ES-I3 (cell line): ENCODE data around the gene RANBP1.

ENCODE experiments used
- H3K36me3 ChIP-seq: 2 replicates; pipeline ENCODE4 v1.6.1; 2013; ENCODE audit warnings: mild to moderate bottlenecking, low read length, control low read depth, moderate library complexity; ENCODE audit not compliant: insufficient read depth
- H3K4me1 ChIP-seq: 2 replicates; pipeline ENCODE4 v1.6.1; 2013; ENCODE audit warnings: mild to moderate bottlenecking, control low read depth, low read length; ENCODE audit not compliant: insufficient read depth
- H3K9ac ChIP-seq: 2 replicates; pipeline ENCODE4 v1.6.1; 2013; ENCODE audit warnings: low read depth, mild to moderate bottlenecking, low read length, moderate library complexity
- H3K9me3 ChIP-seq: 2 replicates; pipeline ENCODE4 v1.6.1; 2013; ENCODE audit warnings: mild to moderate bottlenecking, low read length, moderate library complexity; ENCODE audit not compliant: control insufficient read depth, insufficient read depth

Gene RANBP1

DNA sequence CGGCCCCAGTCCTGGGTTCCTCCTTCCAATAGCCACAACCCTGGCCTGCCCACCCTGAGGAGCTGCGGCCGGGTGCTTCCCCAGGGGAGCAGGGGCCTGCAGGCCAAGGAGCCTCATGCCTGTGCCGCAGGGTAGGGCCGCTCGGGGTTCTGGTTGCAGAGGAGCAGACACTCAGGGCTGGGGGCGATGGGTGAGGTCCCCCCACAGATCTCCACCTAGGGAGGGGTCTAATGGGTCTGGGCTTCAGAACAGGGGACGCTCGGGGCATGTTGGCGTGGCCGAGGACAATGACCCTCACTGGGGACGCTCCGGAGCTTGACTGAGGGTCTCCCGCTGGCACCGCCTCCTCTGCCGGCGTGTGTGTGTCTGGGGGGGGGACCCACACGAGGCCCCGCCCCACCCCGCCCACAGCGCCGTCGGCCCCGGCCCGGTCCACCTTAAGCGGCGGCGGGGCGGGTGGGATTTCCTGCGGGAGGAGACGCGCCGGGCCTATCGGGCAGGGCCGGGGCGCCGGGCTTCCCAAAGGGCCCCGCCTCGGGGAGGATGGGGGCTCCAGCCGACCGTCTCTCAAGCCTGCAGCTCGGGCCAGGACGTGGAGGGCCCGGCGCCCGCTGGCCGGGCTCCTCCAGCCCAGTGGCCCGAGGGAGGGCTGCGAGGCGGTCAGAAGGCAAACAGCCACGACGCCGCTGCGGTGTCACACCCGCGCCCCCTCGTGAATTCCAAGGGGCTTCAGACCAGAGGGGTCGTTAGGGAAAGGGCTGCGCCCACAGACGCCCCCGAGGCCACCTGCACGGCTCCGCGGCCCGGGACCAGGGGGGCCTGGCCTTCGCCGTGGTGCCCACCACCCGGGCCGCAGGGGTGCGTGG lies 15.1 kb downstream of the RANBP1 start:
- H3K4me1 ChIP-seq, result no peaks in the 10 kb centered on the region; the same call in 1 of the 2 replicates
- H3K9ac ChIP-seq, result peak overlapping the region; percentile 85
- H3K36me3 ChIP-seq, result no peaks in the 10 kb centered on the region
- no peaks in the 10 kb centered on the region for H3K9me3 ChIP-seq

DNA sequence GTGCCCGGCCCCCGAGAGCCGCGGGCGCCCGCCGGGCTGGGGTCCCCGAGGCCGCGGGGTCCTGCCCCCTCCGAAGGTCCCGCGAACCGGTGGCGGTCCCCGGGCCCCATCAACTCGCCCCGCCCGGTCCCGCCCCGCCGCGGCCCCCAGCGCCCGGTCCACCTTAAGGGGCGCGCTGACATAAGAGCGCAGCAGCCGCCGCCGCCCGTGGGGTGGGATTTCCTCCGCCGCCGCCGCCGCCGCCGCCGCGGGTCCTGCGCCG lies 15.6 kb downstream of the RANBP1 start, which contains the start of gene ZDHHC8:
Gene ZDHHC8 (plus strand): TSS at position 208 of the 262 bp plus-strand sequence. CDS start 144 bp downstream, outside the sequence.
- H3K9ac ChIP-seq, result peak within 1 kb of the TSS; percentile 85
- no peaks in the 10 kb centered on the region for H3K9me3 ChIP-seq
- H3K36me3 ChIP-seq, result no peaks in the 10 kb centered on the region
- no peaks in the 10 kb centered on the region; the same call in 1 of the 2 replicates for H3K4me1 ChIP-seq

DNA sequence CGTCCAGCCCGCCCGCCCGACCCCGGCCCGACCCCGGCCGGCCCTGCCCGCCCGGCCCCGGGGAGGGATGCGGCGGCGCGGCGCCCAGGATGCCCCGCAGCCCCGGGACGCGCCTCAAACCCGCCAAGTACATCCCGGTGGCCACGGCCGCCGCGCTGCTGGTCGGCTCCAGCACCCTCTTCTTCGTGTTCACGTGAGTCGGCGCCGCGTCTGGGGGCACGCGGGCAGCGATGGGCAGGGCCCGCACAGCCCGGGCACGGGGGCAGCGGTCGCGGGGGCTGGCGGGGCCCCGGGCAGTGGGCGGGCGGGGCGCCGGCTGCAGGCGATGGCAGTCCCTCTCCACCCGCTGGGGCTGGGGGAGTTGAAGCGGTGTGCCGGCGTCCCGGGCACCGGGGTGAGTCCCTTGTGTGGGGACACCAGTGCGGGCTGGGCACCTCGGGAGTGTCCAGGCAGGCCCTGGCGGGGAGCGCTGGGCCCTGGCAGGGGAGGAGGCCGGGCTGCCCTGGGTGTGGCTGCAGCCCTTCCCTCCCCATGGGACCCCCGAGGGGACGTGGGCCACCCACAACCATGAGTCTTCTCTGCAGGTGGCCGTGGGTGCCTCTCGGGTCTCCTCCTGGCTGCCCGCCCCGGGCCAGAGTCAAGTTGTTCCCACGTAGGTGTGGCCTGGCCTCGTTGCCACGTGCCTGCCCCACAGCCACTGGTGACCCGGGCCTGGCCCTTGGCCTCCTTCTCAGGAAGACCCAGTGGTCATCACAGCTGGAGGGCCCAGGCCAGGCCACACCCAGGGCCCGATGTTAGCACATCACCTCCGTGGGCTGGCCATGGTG lies 16.2 kb downstream of the RANBP1 start:
- H3K36me3 ChIP-seq, result no peaks in the 10 kb centered on the region
- no peaks in the 10 kb centered on the region for H3K9me3 ChIP-seq
- peak overlapping the region; percentile 64 for H3K9ac ChIP-seq
- no peaks in the 10 kb centered on the region; the same call in 1 of the 2 replicates for H3K4me1 ChIP-seq

DNA sequence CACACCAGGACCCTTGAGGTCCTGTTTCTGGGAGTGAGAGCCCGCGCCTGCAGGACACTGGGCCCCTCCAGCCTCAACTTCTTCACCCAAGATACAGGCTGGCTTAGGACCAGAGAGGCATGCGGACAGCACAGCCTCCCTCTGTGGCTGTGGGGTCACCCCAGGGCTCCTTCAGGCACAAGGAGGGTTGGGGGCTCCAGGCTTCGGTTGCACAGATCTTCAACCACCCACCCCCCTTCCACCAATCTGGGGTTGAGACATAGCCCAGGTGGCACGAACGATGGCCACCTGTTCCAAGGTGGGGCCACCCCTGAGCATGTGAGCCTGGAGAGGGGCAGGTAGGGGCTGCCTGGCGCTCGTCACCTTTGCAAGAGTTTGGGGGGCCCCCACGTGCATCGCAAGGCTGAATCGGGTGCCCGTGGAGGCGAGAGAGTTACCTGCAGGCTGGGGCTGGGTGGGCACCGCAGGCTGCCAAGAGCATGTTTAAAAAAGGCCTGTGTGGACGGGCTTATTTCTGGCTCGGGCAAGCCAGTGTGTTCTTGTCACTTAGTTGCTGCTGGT lies 16.9 kb downstream of the RANBP1 start:
- peak overlapping the region; percentile 64 for H3K9ac ChIP-seq
- no peaks in the 10 kb centered on the region for H3K9me3 ChIP-seq
- H3K36me3 ChIP-seq, result no peaks in the 10 kb centered on the region
- H3K4me1 ChIP-seq, result no peaks in the 10 kb centered on the region; the same call in 1 of the 2 replicates

DNA sequence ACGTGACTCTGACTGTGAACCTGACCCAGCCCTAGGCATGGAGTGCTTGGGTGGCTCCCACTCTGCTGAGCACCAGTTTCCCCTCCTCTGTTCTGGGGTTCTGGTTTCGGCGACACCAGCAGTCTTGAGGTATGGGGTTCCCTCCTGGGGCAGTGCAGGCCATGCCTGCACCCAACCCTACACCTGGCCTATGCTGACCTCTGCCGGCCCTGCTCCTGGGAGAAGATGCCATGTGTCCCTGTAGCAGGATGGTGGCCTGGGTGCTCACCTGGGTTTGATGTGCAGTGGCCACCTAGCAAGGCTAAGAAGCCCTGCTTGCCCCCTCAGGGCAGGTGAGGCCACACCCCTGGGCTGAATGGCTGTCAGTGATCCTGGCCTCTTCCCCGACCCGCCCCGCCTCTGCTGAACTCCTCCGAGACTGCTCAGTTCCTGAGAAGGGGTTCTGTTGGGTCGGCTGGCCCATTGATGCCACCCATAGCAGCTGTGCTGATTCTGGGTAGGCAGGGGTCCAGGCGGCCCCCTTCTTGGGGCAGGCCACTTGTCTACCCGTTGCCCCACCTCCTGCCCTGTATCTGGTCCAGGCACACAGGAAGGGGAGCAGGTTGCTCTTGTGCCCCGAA lies 18.1 kb downstream of the RANBP1 start:
- H3K9ac ChIP-seq, result no peak overlapping the region

DNA sequence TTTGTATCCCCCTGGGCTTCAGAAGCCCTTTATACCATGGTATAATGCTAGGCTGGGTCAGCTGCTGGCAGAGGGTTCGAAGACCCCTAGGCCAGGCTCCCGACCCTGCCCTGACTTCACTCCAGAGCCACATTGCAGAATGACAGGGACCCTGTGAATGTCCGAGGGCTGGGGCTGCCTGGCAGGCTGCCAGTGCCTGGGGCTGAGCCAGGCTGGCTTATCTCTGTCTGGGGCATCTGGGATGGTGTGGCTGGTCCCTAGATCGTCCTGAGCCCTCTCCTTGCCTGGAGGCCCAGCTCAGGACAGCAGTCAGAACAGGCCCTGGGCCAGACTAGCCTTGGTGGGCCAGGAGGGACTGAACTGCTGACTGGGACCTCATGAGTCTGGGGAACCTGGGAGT lies 19.4 kb downstream of the RANBP1 start:
- Histone ChIP-seq H3K4me1 (no peaks in the 10 kb centered on the region; the same call in 1 of the 2 replicates), H3K9me3 (no peaks in the 10 kb centered on the region), H3K9ac (no peak overlapping the region), H3K36me3 (no peaks in the 10 kb centered on the region)

More for the DNA sequence above, 18.1 kb downstream of the RANBP1 start:
- H3K4me1 ChIP-seq, result no peaks in the 10 kb centered on the region; the same call in 1 of the 2 replicates
- H3K36me3 ChIP-seq, result no peaks in the 10 kb centered on the region
- H3K9me3 ChIP-seq, result no peaks in the 10 kb centered on the region

DNA sequence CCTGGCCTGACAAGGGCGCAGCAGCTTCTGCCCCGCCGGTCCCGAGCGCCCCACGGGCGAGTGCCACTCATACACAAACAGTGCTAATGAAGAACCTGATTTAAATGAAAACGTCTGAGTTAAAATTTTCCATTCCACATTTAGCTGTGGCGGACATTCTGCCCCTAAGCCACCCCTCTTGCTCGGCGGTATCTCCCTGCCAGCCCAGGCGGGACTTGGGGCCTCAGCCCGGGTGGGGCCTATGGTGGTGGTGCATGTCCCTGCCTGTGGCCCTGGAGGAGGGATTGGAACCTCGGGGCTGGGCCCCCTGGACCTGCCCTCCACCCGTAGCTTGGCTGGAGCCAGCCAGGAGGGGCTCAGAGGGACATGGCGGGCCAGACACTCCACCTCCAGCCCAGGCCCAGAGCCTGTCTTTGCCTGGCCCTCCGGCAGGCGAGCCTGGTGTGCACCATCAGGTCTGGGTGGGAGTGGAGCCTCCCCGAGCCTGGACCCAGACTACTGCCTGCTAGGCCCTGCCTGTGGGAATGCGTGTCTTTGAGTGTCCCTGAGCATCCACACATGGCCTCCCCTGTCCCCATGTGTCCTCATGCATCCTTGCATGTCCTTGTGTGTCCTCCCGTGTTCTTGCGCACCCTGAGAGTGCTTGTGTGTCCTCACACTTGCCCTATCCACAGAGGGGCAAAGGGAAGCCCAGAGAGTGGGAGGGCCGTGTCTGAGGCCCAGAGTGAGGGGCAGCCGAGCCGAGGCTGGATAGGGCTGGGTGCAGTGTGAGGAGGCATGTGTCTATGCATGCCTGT lies 20.1 kb downstream of the RANBP1 start:
- Histone ChIP-seq H3K4me1 (no peaks in the 10 kb centered on the region; the same call in 1 of the 2 replicates), H3K9ac (no peak overlapping the region), H3K36me3 (no peaks in the 10 kb centered on the region), H3K9me3 (no peaks in the 10 kb centered on the region)

DNA sequence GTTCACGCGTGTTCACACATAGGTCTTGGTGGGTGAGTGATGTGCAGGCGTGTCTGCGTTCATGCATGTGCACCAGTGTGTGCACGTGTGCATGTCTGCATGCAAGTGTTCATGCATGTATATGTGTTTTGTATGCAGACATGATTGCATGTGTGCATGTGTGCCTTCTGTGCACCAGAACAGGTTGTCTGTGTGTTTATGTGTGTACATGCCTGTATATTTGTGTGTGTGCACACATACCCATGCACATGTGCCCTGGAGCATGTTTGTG lies 20.6 kb downstream of the RANBP1 start:
- Histone ChIP-seq H3K4me1 (no peaks in the 10 kb centered on the region; the same call in 1 of the 2 replicates), H3K36me3 (no peaks in the 10 kb centered on the region), H3K9ac (no peak overlapping the region), H3K9me3 (no peaks in the 10 kb centered on the region)

DNA sequence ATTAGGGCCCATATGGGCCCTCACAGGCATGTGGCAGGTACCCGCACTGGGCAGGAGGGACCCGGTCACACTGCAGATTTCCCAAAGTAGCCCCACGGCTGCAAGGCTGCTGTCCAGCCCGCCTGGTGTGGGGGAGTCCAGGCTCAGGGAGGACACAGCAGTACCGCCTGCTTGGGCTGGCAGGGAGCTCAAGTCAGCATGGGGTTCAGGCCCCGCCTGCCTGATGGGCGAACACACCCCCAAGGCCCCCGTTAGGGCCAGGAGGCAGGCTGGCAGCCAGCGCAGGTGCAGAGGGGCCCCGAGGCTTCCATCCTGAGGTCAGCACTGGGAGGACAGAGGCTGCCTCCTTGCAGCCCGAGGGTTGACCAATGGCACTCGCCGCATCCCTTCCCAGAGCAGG lies 21.2 kb downstream of the RANBP1 start:
- Histone ChIP-seq H3K36me3 (no peaks in the 10 kb centered on the region), H3K9ac (no peak overlapping the region), H3K4me1 (no peaks in the 10 kb centered on the region; the same call in 1 of the 2 replicates), H3K9me3 (no peaks in the 10 kb centered on the region)

DNA sequence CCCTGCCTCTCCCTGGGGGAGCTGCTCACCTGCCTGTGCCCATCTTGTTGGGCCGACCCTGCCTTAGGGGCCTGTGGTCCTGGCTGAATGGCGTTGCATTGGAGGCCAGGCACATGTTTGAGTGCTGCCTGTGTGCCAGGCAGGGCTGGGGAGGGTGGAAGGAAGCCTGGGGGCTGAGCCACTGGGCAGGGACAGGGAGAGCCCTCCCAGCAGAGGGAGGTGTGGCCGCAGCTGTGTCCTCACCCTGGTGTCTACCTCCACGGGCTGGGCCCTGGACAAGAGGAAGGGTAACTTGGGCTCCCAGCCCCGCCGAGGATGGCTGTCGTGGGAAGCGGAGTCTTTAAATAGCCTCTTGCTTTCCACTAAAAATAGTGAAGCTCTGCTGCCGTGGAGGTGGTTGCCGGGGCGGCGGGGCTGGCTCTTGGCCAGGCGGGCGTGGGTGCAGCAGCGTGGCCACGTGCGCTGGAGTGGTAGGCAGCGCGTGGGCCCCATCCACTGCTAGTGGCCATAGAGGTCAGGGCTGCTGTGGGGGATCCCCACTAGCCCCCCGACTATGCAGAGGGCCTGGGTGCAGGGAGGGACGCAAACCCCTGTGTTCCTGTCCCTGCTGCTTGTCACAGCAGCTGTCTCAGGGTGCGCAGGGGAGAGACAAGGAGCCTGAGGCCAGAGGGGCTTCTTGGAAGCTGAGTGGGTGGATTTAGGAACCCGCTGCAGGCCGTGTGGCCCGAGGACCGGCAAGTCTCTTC lies 21.9 kb downstream of the RANBP1 start:
- Histone ChIP-seq H3K9ac (no peak overlapping the region), H3K4me1 (no peaks in the 10 kb centered on the region; the same call in 1 of the 2 replicates), H3K9me3 (no peaks in the 10 kb centered on the region), H3K36me3 (no peaks in the 10 kb centered on the region)

DNA sequence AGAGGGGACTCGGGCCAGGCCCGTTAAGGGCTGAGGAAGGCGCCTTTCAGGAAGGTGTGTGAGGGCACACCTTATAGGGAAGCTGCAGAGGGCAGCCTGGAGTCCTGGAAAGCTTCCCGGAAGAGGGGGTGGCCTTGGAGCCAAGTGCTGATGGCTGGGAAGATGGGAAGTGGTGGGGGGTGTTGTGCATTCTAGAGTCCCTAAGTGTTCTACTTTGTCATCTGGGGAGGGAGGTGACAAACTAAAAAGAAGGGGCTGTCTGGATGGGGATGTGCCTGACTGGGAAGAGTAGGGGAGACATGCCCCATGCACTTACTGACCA lies 22.5 kb downstream of the RANBP1 start:
- Histone ChIP-seq H3K9ac (no peak overlapping the region), H3K36me3 (no peaks in the 10 kb centered on the region), H3K9me3 (no peaks in the 10 kb centered on the region), H3K4me1 (no peaks in the 10 kb centered on the region; the same call in 1 of the 2 replicates)

DNA sequence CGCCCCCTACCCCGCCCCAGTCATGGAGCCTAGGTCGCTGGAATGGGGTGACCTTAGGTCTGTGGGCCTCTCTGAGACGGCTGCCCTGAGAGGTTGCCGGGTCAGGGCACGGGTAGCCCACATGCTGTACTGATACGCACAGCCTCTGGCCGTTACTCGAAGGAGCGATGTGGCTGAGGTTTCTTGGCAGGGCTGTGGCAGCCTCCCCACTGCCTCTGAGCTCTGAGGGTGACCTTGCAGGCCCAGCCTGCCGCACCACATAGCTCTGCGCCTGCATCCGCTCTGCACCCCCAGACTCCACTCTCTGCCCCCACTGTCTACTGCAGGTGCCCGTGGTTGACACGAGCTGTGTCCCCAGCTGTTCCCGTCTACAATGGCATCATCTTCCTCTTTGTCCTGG lies 23.0 kb downstream of the RANBP1 start:
- Histone ChIP-seq H3K4me1 (no peaks in the 10 kb centered on the region; the same call in 1 of the 2 replicates), H3K36me3 (no peaks in the 10 kb centered on the region), H3K9me3 (no peaks in the 10 kb centered on the region), H3K9ac (no peak overlapping the region)

DNA sequence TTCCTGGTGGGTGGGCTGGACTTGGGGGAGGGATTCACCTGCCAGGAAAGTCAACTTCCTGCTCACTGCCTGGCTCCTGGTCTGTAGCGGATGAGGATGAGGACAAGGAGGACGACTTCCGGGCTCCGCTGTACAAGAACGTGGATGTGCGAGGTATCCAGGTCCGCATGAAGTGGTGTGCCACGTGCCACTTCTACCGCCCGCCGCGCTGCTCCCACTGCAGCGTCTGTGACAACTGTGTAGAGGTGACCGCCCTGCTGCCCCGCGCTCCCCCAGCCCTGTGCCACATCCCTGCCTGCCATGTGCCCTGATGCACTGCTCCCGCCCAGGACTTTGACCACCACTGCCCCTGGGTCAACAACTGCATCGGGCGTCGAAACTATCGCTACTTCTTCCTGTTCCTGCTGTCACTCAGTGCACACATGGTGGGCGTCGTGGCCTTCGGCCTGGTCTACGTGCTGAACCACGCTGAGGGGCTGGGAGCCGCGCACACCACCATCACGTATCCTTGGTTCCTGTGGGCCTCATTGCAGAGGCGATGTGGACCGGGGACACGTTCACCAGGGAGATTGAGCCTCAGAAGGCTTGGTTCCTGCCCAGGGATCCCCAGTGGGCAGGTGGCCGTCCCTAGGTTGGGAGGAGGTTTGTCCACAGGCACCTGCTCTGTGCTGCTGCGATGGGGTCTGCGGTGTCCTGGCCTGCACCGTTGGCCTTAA lies 23.6 kb downstream of the RANBP1 start:
- H3K9me3 ChIP-seq, result no peaks in the 10 kb centered on the region
- no peaks in the 10 kb centered on the region for H3K36me3 ChIP-seq
- H3K9ac ChIP-seq, result no peak overlapping the region
- H3K4me1 ChIP-seq, result no peaks in the 10 kb centered on the region; the same call in 1 of the 2 replicates
